A549 (cell line): ENCODE measurements around the gene GRK5. TPM values are rescaled to one million over a fixed set of nuclear protein-coding genes. Genes with fewer than 3 reads are reported as not detected.

Experiments used
- ATAC-seq, 2 experiments: fragments of 200-7000 bp in 1 of 2; fragments of >200 bp in 1 of 2; cut with Nextera tagmentation in 1 of 2; cut with Tn5 transposase in 1 of 2; 3 replicates each; pipeline versions ENCODE4 v1.8.0 to v1.9.1; 2018 to 2020; ENCODE audit warnings: mild to moderate bottlenecking in 1 of 2, moderate library complexity in 1 of 2
- CTCF ChIA-PET: fragments of 300-600 bp; sonication (Branson Sonifier 250); formaldehyde crosslinking; extraction: SDS; loops from one replicate; lab custom pipeline; 2021; ENCODE audit warnings: antibody characterized with exemption, inconsistent platforms; lab: Yijun Ruan, JAX
- POLR2A ChIA-PET: fragments of 350-600 bp; formaldehyde crosslinking; extraction: SDS; loops from one replicate; lab custom pipeline; 2021; ENCODE audit warnings: antibody characterized with exemption, inconsistent platforms; lab: Yijun Ruan, JAX
- DNase-seq, 2 experiments: peaks; one replicate each; pipeline versions ENCODE4 v3.0.0 to v3.0.0-alpha.2; 2011 to 2016; ENCODE audit warnings: low read depth in 1 of 2, low spot score in 1 of 2
- FAIRE-seq: peaks from 2 replicates; lab custom pipeline; 2011; peaks lifted over from hg19 to GRCh38; lab: Jason Lieb, UNC
- H3K27ac ChIP-seq, 2 experiments: fragments of >200 bp; sonication (Bioruptor Twin); formaldehyde crosslinking; 3 replicates each; pipeline ENCODE4 v1.5.1; 2016 to 2017
- H3K4me1 ChIP-seq: fragments of >200 bp; sonication (Bioruptor Twin); formaldehyde crosslinking; 3 replicates; pipeline ENCODE4 v1.6.1; 2016
- H3K4me2 ChIP-seq: fragments of >200 bp; sonication (Bioruptor Twin); formaldehyde crosslinking; 3 replicates; pipeline ENCODE4 v1.6.1; 2016
- H3K4me3 ChIP-seq: fragments of >200 bp; sonication (Bioruptor Twin); formaldehyde crosslinking; 3 replicates; pipeline ENCODE4 v1.5.1; 2016
- H3K9me3 ChIP-seq: fragments of >200 bp; sonication (Bioruptor Twin); formaldehyde crosslinking; 3 replicates; pipeline ENCODE4 v1.6.1; 2016
- BCL3 ChIP-seq: fragments of >200 bp; sonication (Bioruptor Twin); formaldehyde crosslinking; IDR thresholded peaks from 3 replicates; pipeline ENCODE4 v1.6.1; 2016
- BHLHE40 ChIP-seq: IDR thresholded peaks from 2 replicates; pipeline ENCODE4 v1.6.1; 2012; ENCODE audit warnings: low read depth, low read length, inconsistent platforms
- CEBPB ChIP-seq, 2 experiments: fragments of >200 bp in 1 of 2; sonication (Bioruptor Twin) in 1 of 2; formaldehyde crosslinking in 1 of 2; IDR thresholded peaks; 2 replicates each; pipeline ENCODE4 v1.6.1; 2012 to 2016
- CHD4 ChIP-seq: fragments of 200-600 bp; sonication (generic); IDR thresholded peaks from 2 replicates; pipeline ENCODE4 v1.6.1; 2016; ENCODE audit warnings: antibody characterized with exemption, mild to moderate bottlenecking, borderline replicate concordance
- EHMT2 ChIP-seq: fragments of 200-600 bp; sonication (generic); IDR thresholded peaks from 2 replicates; pipeline ENCODE4 v1.6.1; 2016; ENCODE audit warnings: antibody characterized with exemption, low read depth, mild to moderate bottlenecking, moderate library complexity
- HES2 ChIP-seq: fragments of >200 bp; sonication (Bioruptor Twin); formaldehyde crosslinking; IDR thresholded peaks from 2 replicates; pipeline ENCODE4 v1.6.1; 2016
- KDM1A ChIP-seq: fragments of 200-600 bp; sonication (generic); IDR thresholded peaks from 2 replicates; pipeline ENCODE4 v1.6.1; 2016; ENCODE audit warnings: low read depth, mild to moderate bottlenecking
- MAZ ChIP-seq: fragments of 150-350 bp; IDR thresholded peaks from 2 replicates; pipeline ENCODE4 v1.6.1; 2014; ENCODE audit warnings: antibody characterized with exemption, low read depth, low read length, borderline replicate concordance
- NFE2L2 ChIP-seq: fragments of 150-350 bp; conservative IDR thresholded peaks from 2 replicates; pipeline ENCODE4 v1.6.1; 2014; ENCODE audit warnings: low read length
- NPAS2 ChIP-seq: fragments of 250-450 bp; sonication (Bioruptor Pico); IDR thresholded peaks from 2 replicates; pipeline ENCODE4 v1.8.0; 2022; ENCODE audit warnings: mild to moderate bottlenecking, moderate library complexity, borderline replicate concordance
- POLR2A ChIP-seq: IDR thresholded peaks from 2 replicates; pipeline ENCODE4 v1.6.1; 2012; ENCODE audit warnings: mild to moderate bottlenecking, low read length
- POLR2AphosphoS2 ChIP-seq: conservative IDR thresholded peaks from 2 replicates; pipeline ENCODE4 v1.6.1; 2012; ENCODE audit warnings: low read length, improper control_type of control experiment, inconsistent platforms
- REST ChIP-seq: fragments of 200-600 bp; sonication (generic); IDR thresholded peaks from 2 replicates; pipeline ENCODE4 v1.6.1; 2016; ENCODE audit warnings: antibody characterized with exemption, mild to moderate bottlenecking, moderate library complexity
- RFX5 ChIP-seq: fragments of 450-650 bp; IDR thresholded peaks from 2 replicates; pipeline ENCODE4 v1.7.1; 2014; ENCODE audit warnings: antibody characterized with exemption, mild to moderate bottlenecking, moderate library complexity
- SMC3 ChIP-seq: fragments of >200 bp; sonication (Bioruptor Twin); formaldehyde crosslinking; IDR thresholded peaks from 3 replicates; pipeline ENCODE4 v1.6.1; 2018; ENCODE audit warnings: inconsistent platforms
- SREBF2 ChIP-seq: fragments of 450-650 bp; IDR thresholded peaks from 2 replicates; pipeline ENCODE4 v1.6.1; 2014; ENCODE audit warnings: mild to moderate bottlenecking, moderate library complexity
- USF2 ChIP-seq: fragments of 450-650 bp; IDR thresholded peaks from 2 replicates; pipeline ENCODE4 v1.6.1; 2014; ENCODE audit warnings: antibody characterized with exemption
- ZC3H11A ChIP-seq: fragments of 450-650 bp; IDR thresholded peaks from 2 replicates; pipeline ENCODE4 v1.6.1; 2014; ENCODE audit warnings: antibody characterized with exemption, mild to moderate bottlenecking
- ZFP36 ChIP-seq: fragments of 450-650 bp; IDR thresholded peaks from 2 replicates; pipeline ENCODE4 v1.6.1; 2014; ENCODE audit warnings: borderline replicate concordance; ENCODE audit not compliant: partially characterized antibody
- WGBS: methylation state at CpG from one replicate; pipeline ENCODE4 v1.1.6; 2017; ENCODE audit errors: missing lambda C conversion rate; 5-methylcytosine and 5-hydroxymethylcytosine counted together
- polyA plus RNA-seq, 4 experiments: library from polyadenylated mRNA; depleted of rRNA in 3 of 4; stranded (reverse); fragments of >200 nt; fragmentation: RNase III in 1 of 4; extraction: RNeasy Plus Mini Kit Qiagen cat#74134 plus additional on column Dnase treatment in 1 of 4; gene quantifications; 2 replicates in 3 of 4; 3 replicates in 1 of 4; pipeline ENCODE4 v1.2.3, GENCODE V29; 2011 to 2017

Gene GRK5
- polyA plus RNA-seq, 2 of the 4 experiments (the other 2 are of a cell fraction), result 5.0 to 7.9 TPM

DNA sequence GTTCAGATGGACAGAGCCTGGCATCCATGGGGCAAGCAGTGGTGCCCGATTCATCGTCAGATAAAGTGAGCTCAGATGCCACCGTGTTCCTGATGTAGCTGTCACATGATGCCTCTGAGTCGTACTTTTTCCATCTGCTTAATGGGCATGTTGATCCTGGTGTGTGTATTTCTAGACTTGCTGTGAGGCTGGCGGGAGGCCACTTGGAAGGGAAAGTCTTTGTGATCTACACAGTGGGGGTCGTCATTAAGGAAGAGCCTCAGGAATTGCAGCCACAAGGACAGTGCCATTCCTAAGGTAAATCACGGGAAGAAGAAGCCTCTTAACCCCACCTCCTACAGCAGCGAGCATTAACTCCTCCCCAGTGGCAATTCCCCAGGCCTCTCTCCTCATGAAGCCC is 272.2 kb downstream of the GRK5 start (continued):
- TF ChIP-seq REST, result no peak
- TF ChIP-seq SMC3, result no peak

DNA sequence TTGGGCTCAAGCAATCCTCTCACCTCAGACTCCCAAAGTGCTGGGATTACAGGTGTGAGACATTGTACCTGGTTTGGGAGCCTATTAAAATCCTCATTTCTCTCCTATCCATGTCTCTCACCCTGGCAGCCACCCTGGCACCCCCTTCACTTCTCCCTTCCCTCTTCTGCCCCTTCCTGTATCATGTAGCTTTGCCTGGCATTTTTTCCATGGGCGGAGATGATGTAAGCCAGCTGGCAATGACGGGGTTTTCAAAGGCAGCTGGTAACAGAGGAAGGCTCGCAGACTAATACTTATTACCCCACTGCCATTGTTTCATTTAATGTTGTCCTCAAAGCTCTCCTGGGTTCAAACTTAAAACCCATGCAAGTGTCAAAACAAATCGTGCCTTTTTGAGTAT is 273.3 kb downstream of the GRK5 start:
- TF ChIP-seq EHMT2 (no peak), HES2 (no peak), MAZ (no peak), BHLHE40 (no peak)
- DNase-seq, result no peak
- H3K4me1 ChIP-seq, result peaks cover 9% of the 10 kb centered on the region
- no peak overlapping the region for H3K4me2 ChIP-seq
- no peak for ATAC-seq
- H3K27ac ChIP-seq, result no peak overlapping the region
- CTCF ChIA-PET, result interaction anchor here (0.6 to 5.4 kb wide), 4 partner anchors 8 to 291 kb away, joined by 3 to 34 read pairs (median 3); no protein-coding TSS in a partner anchor
- 57% methylated on average over 4 of the region's 4 CpGs for WGBS
- H3K4me3 ChIP-seq, result no peak overlapping the region
- no peak for FAIRE-seq
- no peaks in the 10 kb centered on the region for H3K9me3 ChIP-seq
- POLR2A ChIA-PET, result no interaction called here

DNA sequence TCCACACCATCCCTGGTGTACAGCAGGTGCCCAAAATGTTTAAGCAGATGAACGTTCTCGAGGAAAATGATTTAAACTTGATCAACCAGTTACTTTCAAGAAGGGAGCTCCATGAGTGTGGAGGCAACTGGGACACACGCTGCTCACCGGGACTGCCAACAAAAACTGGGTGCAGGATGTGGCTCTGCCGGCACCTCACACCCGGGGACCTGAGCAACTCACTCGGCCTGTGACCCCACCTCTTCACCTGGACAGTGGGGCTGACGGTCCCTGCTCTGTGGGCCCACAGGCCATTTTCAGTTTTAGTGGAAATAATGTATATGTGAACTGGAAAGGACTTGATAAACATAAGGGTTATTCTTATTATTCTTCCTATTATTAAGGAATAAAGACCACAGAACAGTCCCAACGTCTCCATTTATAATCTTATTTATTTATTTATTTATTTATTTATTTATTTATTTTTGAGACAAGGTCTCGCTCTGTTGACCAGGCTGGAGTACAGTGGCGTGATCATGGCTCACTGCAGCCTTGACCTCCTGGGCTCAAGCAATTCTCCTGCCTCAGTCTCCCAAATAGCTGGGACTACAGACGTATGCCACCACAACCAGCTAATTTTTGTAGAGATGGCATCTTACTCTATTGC is 274.5 kb downstream of the GRK5 start:
- DNase-seq (no peak), ATAC-seq (no peak), FAIRE-seq (no peak)
- ChIA-PET CTCF (interaction anchor here (1.1 to 5.4 kb wide), 3 partner anchors 7 to 275 kb away, joined by 3 to 34 read pairs (median 3); no protein-coding TSS in a partner anchor), POLR2A (no interaction called here)
- no peak overlapping the region for H3K4me2 ChIP-seq
- H3K4me1 ChIP-seq, result peaks cover 10% of the 10 kb centered on the region
- no peaks in the 10 kb centered on the region for H3K9me3 ChIP-seq
- no peak overlapping the region for H3K4me3 ChIP-seq
- WGBS, result 74% methylated on average over 12 of the region's 12 CpGs
- no peak overlapping the region for H3K27ac ChIP-seq
- TF ChIP-seq ZC3H11A (peak; percentile 79), EHMT2 (no peak), CHD4 (no peak)
- TF ChIP-seq, all 56 proteins: peak for 1

GRCh38 chr10:119483001-119483400 is 275.6 kb downstream of the GRK5 start:
- CTCF ChIA-PET, result interaction anchor here (1.1 kb wide), 1 partner anchor 283 kb away, joined by 3 read pairs; no protein-coding TSS in a partner anchor
- no peak for FAIRE-seq
- TF ChIP-seq HES2 (no peak), BCL3 (no peak), EHMT2 (no peak), CEBPB (IDR thresholded peaks at IDR 0.05) (no peak), POLR2A (no peak), NPAS2 (no peak), USF2 (no peak), BHLHE40 (no peak), ZFP36 (no peak), POLR2AphosphoS2 (no peak), RFX5 (no peak), NFE2L2 (no peak), CHD4 (no peak), KDM1A (no peak), SREBF2 (no peak)

More at GRCh38 chr10:119483001-119483400, 275.6 kb downstream of the GRK5 start:
- POLR2A ChIA-PET, result no interaction called here
- no peak overlapping the region for H3K27ac ChIP-seq
- WGBS, result 87% methylated on average over 6 of the region's 6 CpGs
- ATAC-seq (no peak), DNase-seq (no peak)
- peaks cover 10% of the 10 kb centered on the region for H3K4me1 ChIP-seq
- no peak overlapping the region for H3K4me3 ChIP-seq
- H3K4me2 ChIP-seq, result no peak overlapping the region
- no peaks in the 10 kb centered on the region for H3K9me3 ChIP-seq
